GM21825 (cell line): Measurements from ENCODE around the gene CBLN4.

Experiments
- ATAC-seq: cut with Tn5 transposase; IDR thresholded peaks from one replicate; pipeline ENCODE4 v1.9.1; 2021; ENCODE audit warnings: mild to moderate bottlenecking, moderate library complexity; ENCODE audit not compliant: unreplicated experiment

The CBLN4 gene

GRCh38 chr20:55947701-55948100 lies 57.6 kb downstream of the CBLN4 start:
- no peak for ATAC-seq
